ENCODE data around the gene CPN2. TPM values are rescaled to one million over a fixed set of nuclear protein-coding genes. Genes with fewer than 3 reads are reported as not detected.

Gene CPN2
- total and polyA plus RNA-seq, 2 of the 13 experiments (the other 11 are each of a cell fraction or from before 2014, with no cell fraction given) = 26.7 to 27.7 TPM

DNA sequence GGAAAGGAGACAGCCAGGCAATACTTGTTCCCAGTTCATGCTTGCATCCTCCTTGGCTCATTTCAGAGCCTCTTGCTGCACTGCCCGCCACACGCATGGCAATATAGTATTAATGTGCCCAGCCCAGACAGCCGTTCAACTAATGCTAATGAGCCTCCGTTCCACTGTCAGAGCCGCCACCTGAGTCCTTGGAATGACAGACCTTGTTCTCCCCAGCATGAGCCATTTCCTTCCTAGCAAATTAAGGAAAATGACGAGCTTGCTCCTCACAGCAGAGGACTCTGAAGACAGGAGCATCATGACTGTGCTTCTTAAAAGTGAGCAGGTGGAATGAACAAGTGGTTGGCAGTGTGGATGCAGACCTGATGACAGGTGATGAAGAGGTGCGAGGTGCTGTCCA lies 29.2 kb upstream of the CPN2 start (continued):
- TF ChIP-seq ZNF687 (CRISPR knock-in tag; IDR thresholded peaks at IDR 0.05) (no peak), NR2F2 (IDR thresholded peaks at IDR 0.05; ENCODE audit: borderline replicate concordance, low read depth) (no peak), ZNF816 (CRISPR knock-in tag; IDR thresholded peaks at IDR 0.05; ENCODE audit: borderline replicate concordance) (no peak)

DNA sequence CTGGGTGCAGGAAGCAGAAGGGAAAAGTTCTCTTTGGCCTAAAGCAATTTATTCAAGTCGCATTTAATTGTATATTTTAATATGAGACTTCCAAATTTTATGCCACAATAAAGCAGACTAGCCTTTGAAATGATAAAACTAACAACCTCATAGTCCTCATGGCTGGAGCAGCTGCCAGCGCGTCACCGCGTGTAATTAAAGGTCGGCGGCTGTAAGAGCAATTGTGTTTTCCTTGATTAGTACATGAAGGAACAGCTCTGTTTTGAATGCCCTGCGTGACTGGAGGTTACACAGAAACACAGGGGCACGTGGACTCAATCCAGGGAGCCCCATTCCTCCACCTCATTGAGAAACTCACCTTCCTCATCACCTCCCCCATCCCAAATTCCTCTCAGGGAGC lies 28.5 kb upstream of the CPN2 start:
- no peaks in the 10 kb centered on the region for H3K36me3 ChIP-seq (replicated peaks in 1 of 2; ENCODE audit: control insufficient read depth in 1 of 2, insufficient read depth in 2 of 2, low read length in 2 of 2)
- ATAC-seq (no peak), DNase-seq (ENCODE audit: low spot score) (no peak), FAIRE-seq (no peak)
- no peaks in the 10 kb centered on the region for H3K4me1 ChIP-seq (ENCODE audit: insufficient read depth, low read length)
- WGBS (ENCODE audit: low lambda C conversion rate) = 63% methylated on average over 9 of the region's 9 CpGs
- no peak overlapping the region for H2AFZ ChIP-seq (ENCODE audit: low read length)
- ChIA-PET POLR2A (no interaction called here), CTCF (ENCODE audit: low intra/inter-chr PET ratio, low total read pairs) (no interaction called here)
- H3K4me2 ChIP-seq (ENCODE audit: low read depth, low read length) = no peak overlapping the region
- no peak overlapping the region for H3K4me3 ChIP-seq (replicated peaks in 1 of 3; ENCODE audit: insufficient read depth in 1 of 3, low read depth in 2 of 3, low read length in 3 of 3)
- peaks cover 11 to 72% of the 10 kb centered on the region in 2 experiments for H3K27me3 ChIP-seq (ENCODE audit: control insufficient read depth in 1 of 2, insufficient read depth in 2 of 2, low read length in 2 of 2)
- no peaks in the 10 kb centered on the region for H4K20me1 ChIP-seq (ENCODE audit: insufficient read depth, low read length)
- in situ Hi-C loops (cut with HindIII; ENCODE audit: extremely low pct_ligation_motif_present, low pct_unique_long_range_greater_than_20kb) (no loop called here), intact Hi-C loops (cut with micrococcal nuclease; ENCODE audit: unreplicated experiment) (no loop called here)
- H3K79me2 ChIP-seq (ENCODE audit: insufficient read depth, low read length) = no peaks in the 10 kb centered on the region
- no peak overlapping the region for H3K9ac ChIP-seq (ENCODE audit: insufficient read depth, low read depth, low read length)
- no TSS peak for BruUV-seq (replicated peaks)
- no peak overlapping the region for H3K27ac ChIP-seq (ENCODE audit: extremely low read length, insufficient read depth, low read length)
- H3K9me3 ChIP-seq (ENCODE audit: low read length) = no peaks in the 10 kb centered on the region
- no peak for TF ChIP-seq ZNF354B (CRISPR knock-in tag; IDR thresholded peaks at IDR 0.05)
- no peak for TF ChIP-seq ZNF275 (CRISPR knock-in tag; IDR thresholded peaks at IDR 0.05; ENCODE audit: borderline replicate concordance)
- no peak for TF ChIP-seq CBX1 (IDR thresholded peaks at IDR 0.05; ENCODE audit: low read depth)
- TF ChIP-seq RAD51 (IDR thresholded peaks at IDR 0.05; ENCODE audit: borderline replicate concordance) = no peak
- TF ChIP-seq, protein P1, sequence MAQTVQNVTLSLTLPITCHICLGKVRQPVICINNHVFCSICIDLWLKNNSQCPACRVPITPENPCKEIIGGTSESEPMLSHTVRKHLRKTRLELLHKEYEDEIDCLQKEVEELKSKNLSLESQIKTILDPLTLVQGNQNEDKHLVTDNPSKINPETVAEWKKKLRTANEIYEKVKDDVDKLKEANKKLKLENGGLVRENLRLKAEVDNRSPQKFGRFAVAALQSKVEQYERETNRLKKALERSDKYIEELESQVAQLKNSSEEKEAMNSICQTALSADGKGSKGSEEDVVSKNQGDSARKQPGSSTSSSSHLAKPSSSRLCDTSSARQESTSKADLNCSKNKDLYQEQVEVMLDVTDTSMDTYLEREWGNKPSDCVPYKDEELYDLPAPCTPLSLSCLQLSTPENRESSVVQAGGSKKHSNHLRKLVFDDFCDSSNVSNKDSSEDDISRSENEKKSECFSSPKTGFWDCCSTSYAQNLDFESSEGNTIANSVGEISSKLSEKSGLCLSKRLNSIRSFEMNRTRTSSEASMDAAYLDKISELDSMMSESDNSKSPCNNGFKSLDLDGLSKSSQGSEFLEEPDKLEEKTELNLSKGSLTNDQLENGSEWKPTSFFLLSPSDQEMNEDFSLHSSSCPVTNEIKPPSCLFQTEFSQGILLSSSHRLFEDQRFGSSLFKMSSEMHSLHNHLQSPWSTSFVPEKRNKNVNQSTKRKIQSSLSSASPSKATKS (CRISPR knock-in tag; IDR thresholded peaks at IDR 0.05) = no peak
- no peak for TF ChIP-seq ZFX (CRISPR knock-in tag; IDR thresholded peaks at IDR 0.05; ENCODE audit: low read depth)
- TF ChIP-seq ZFP37 (CRISPR knock-in tag; IDR thresholded peaks at IDR 0.05; ENCODE audit: borderline replicate concordance) = no peak
- no peak for TF ChIP-seq PAX8 (CRISPR knock-in tag; IDR thresholded peaks at IDR 0.05; ENCODE audit: borderline replicate concordance)
- TF ChIP-seq MBD4 (IDR thresholded peaks at IDR 0.05; ENCODE audit: borderline replicate concordance, low read length) = no peak
- no peak for TF ChIP-seq ZNF362 (CRISPR knock-in tag; IDR thresholded peaks at IDR 0.05; ENCODE audit: borderline replicate concordance)
- TF ChIP-seq GLMP (CRISPR knock-in tag; IDR thresholded peaks at IDR 0.05; ENCODE audit: borderline replicate concordance) = no peak
